ENCODE data around the gene PSMA7. TPM values are rescaled to one million over a fixed set of nuclear protein-coding genes. Genes with fewer than 3 reads are reported as not detected.

PSMA7 gene
- total and polyA plus RNA-seq, 7 donors = 192 to 388 (median 309) TPM

- H3K4me3 ChIP-seq = no peak overlapping the region
- intact Hi-C loops (cut with DNase I) = no loop called here
- H3K9me3 ChIP-seq = no peaks in the 10 kb centered on the region
- H3K4me1 ChIP-seq = no peaks in the 10 kb centered on the region
- H3K27ac ChIP-seq = no peak overlapping the region
- DNase-seq = no peak
- H3K36me3 ChIP-seq = peaks cover 5 to 81% (median 34%) of the 10 kb centered on the region in 4 donors
- no peaks in the 10 kb centered on the region for H3K27me3 ChIP-seq
- no peak for TF ChIP-seq POLR2A (IDR thresholded peaks at IDR 0.05)
- TF ChIP-seq, protein P1, sequence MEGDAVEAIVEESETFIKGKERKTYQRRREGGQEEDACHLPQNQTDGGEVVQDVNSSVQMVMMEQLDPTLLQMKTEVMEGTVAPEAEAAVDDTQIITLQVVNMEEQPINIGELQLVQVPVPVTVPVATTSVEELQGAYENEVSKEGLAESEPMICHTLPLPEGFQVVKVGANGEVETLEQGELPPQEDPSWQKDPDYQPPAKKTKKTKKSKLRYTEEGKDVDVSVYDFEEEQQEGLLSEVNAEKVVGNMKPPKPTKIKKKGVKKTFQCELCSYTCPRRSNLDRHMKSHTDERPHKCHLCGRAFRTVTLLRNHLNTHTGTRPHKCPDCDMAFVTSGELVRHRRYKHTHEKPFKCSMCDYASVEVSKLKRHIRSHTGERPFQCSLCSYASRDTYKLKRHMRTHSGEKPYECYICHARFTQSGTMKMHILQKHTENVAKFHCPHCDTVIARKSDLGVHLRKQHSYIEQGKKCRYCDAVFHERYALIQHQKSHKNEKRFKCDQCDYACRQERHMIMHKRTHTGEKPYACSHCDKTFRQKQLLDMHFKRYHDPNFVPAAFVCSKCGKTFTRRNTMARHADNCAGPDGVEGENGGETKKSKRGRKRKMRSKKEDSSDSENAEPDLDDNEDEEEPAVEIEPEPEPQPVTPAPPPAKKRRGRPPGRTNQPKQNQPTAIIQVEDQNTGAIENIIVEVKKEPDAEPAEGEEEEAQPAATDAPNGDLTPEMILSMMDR (IDR thresholded peaks at IDR 0.05) = no peak
- no peak for TF ChIP-seq POLR2AphosphoS5 (IDR thresholded peaks at IDR 0.05)
- TF ChIP-seq EP300 (IDR thresholded peaks at IDR 0.05) = no peak
- WGBS, 2 donors = 96 to 97% methylated on average over 25 of the region's 25 CpGs
Observed at GRCh38 chr20:62163485-62163865, 20.3 kb upstream of the PSMA7 start.

DNA sequence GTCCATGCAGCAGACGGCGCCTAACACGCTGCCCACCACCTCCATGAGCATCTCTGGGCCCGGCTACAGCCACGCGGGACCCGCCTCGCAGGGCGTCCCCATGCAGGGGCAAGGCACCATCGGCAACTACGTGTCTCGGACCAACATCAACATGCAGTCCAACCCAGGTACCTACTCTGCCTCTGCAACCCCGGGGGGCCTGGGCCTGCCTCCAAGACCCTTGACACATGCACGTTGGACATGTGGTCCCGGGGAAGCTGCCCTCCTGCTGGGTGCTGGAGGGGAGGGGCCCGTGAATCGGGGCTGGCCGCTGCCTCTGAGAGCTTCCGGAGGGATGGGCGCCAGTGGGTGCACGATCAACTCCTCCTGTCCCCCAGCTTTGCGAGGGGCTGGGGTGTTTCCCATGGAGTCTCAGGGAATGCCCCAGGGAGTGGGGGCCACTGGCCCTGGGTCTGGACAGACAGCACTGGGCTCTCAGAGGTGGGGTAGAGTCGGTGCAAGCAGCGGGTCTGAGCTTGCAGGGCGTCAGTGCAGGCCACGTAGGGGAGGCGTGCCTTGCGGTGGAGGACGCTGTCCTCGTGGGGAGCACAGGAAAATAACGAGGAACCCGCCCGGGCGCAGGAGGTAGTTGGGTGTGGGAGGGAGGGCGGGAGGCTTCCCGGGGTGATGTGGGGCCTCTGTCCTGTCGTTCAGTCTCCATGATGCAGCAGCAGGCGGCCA, 19.7 kb upstream of the PSMA7 start:
- Histone ChIP-seq H3K36me3 (peaks cover 5 to 76% (median 33%) of the 10 kb centered on the region in 4 donors), H3K4me1 (no peaks in the 10 kb centered on the region), H3K27me3 (no peaks in the 10 kb centered on the region), H3K4me3 (no peak overlapping the region), H3K9me3 (no peaks in the 10 kb centered on the region), H3K27ac (no peak overlapping the region)
- no peak for TF ChIP-seq EP300 (IDR thresholded peaks at IDR 0.05)
- TF ChIP-seq POLR2AphosphoS5 (IDR thresholded peaks at IDR 0.05) = no peak
- TF ChIP-seq POLR2A (IDR thresholded peaks at IDR 0.05) = no peak
- TF ChIP-seq, protein P1 (IDR thresholded peaks at IDR 0.05) = no peak
- WGBS, 2 donors = 94 to 96% methylated on average over 38 of the region's 38 CpGs
- intact Hi-C loops (cut with DNase I) = no loop called here
- no peak for DNase-seq

- H3K4me3 ChIP-seq = no peak overlapping the region
- H3K4me1 ChIP-seq = peaks cover 0 to 12% (median 10%) of the 10 kb centered on the region in 4 donors
- H3K36me3 ChIP-seq = peaks cover 5 to 60% (median 31%) of the 10 kb centered on the region in 4 donors
- DNase-seq = no peak
- intact Hi-C loops (cut with DNase I) = no loop called here
- no peaks in the 10 kb centered on the region for H3K27me3 ChIP-seq
- no peak for TF ChIP-seq POLR2AphosphoS5 (IDR thresholded peaks at IDR 0.05)
- TF ChIP-seq, protein P1 (IDR thresholded peaks at IDR 0.05) = no peak
- no peak for TF ChIP-seq POLR2A (IDR thresholded peaks at IDR 0.05)
- no peak for TF ChIP-seq EP300 (IDR thresholded peaks at IDR 0.05)
- H3K9me3 ChIP-seq = no peaks in the 10 kb centered on the region
- no peak overlapping the region for H3K27ac ChIP-seq
- WGBS, 2 donors = 89 to 93% methylated on average over 17 of the region's 17 CpGs
Observed at GRCh38 chr20:62161347-62161746, 18.2 kb upstream of the PSMA7 start.

DNA sequence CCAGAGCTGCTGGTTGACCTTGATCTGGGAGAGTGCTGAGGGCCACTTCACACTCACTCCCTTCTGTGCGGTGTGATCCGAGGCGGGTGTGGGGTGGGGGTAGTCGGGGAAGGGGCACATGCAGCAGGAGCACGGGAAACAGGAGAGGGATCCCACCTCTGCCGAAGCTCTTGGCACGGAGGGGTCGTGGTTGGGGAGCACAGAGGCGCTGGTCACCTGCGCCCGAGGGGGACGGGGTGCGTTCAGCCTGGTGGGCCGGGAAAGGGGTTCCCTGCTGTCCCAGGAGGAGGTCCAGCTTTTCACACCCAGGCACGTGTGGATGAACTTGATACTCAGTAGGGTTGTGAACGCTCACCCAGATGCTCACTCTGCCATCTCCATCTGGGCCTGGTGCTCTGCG, 17.7 kb upstream of the PSMA7 start:
- H3K9me3 ChIP-seq = no peaks in the 10 kb centered on the region
- peaks cover 0 to 12% (median 12%) of the 10 kb centered on the region in 4 donors for H3K4me1 ChIP-seq
- H3K4me3 ChIP-seq = no peak overlapping the region
- no peak for TF ChIP-seq POLR2A (IDR thresholded peaks at IDR 0.05)
- TF ChIP-seq EP300 (IDR thresholded peaks at IDR 0.05) = no peak
- no peak for TF ChIP-seq POLR2AphosphoS5 (IDR thresholded peaks at IDR 0.05)
- TF ChIP-seq, protein P1 (IDR thresholded peaks at IDR 0.05) = no peak
- DNase-seq = no peak
- H3K27ac ChIP-seq = no peak overlapping the region
- H3K36me3 ChIP-seq = peaks cover 5 to 55% (median 26%) of the 10 kb centered on the region in 4 donors
- intact Hi-C loops (cut with DNase I) = no loop called here
- H3K27me3 ChIP-seq = no peaks in the 10 kb centered on the region
- WGBS, 2 donors = 90 to 96% methylated on average over 17 of the region's 17 CpGs

Data from sigmoid colon (tissue), 7 donors.